GM06990 (cell line): Measurements from ENCODE around the gene RAB9A.
"Not testable (repeated sequence)": the region's sequence is repeated elsewhere in the genome, so short reads cannot be mapped to it uniquely, and the experiment has no call there.

ENCODE experiments used
- DNase-seq: peaks from one replicate; pipeline ENCODE4 v3.0.0-alpha.2; 2011; ENCODE audit not compliant: insufficient read length; ENCODE audit errors: extremely low read depth
- H3K27me3 ChIP-seq: replicated peaks from 2 replicates; pipeline ENCODE4 v1.6.0; 2011; ENCODE audit warnings: low read length; ENCODE audit not compliant: control insufficient read depth, insufficient read depth
- H3K36me3 ChIP-seq: 2 replicates; pipeline ENCODE4 v1.5.1; 2011; ENCODE audit warnings: low read length; ENCODE audit not compliant: control insufficient read depth, insufficient read depth
- H3K4me3 ChIP-seq: replicated peaks from 2 replicates; pipeline ENCODE4 v1.5.1; 2011; ENCODE audit warnings: low read depth, mild to moderate bottlenecking, control low read depth, low read length
- CTCF ChIP-seq: IDR thresholded peaks from 2 replicates; pipeline ENCODE4 v1.5.1; 2011; ENCODE audit warnings: low read length, control low read depth, mild to moderate bottlenecking, inconsistent platforms; ENCODE audit not compliant: insufficient read depth, poor library complexity, severe bottlenecking

RAB9A gene

GRCh38 chrX:13717700-13718472 is 29.0 kb downstream of the RAB9A start:
- no peak for DNase-seq
- peaks cover 7% of the 10 kb centered on the region for H3K36me3 ChIP-seq
- no peak for TF ChIP-seq CTCF
- no peak overlapping the region for H3K4me3 ChIP-seq
- H3K27me3 ChIP-seq = no peaks in the 10 kb centered on the region

- DNase-seq = no peak
- Histone ChIP-seq H3K27me3 (no peaks in the 10 kb centered on the region), H3K4me3 (no peak overlapping the region), H3K36me3 (peaks cover 7% of the 10 kb centered on the region)
- TF ChIP-seq CTCF = no peak
Measured at GRCh38 chrX:13719192-13719856, 30.4 kb downstream of the RAB9A start.

- no peak for TF ChIP-seq CTCF
- H3K36me3 ChIP-seq = peaks cover 7% of the 10 kb centered on the region
- DNase-seq = no peak
- no peaks in the 10 kb centered on the region for H3K27me3 ChIP-seq
- H3K4me3 ChIP-seq = no peak overlapping the region
Measured at GRCh38 chrX:13721371-13721770, 32.4 kb downstream of the RAB9A start.

- TF ChIP-seq CTCF = no peak
- no peak for DNase-seq
- Histone ChIP-seq H3K4me3 (no peak overlapping the region), H3K27me3 (no peaks in the 10 kb centered on the region), H3K36me3 (peaks cover 7% of the 10 kb centered on the region)
Measured at GRCh38 chrX:13721819-13722519, 33.0 kb downstream of the RAB9A start.

- DNase-seq, H3K4me3 ChIP-seq, H3K27me3 ChIP-seq, H3K36me3 ChIP-seq: not testable (repeated sequence)
Measured at GRCh38 chrX:13724878-13725277, 36.0 kb downstream of the RAB9A start.

GRCh38 chrX:13726583-13726982 is 37.7 kb downstream of the RAB9A start:
- H3K27me3 ChIP-seq, DNase-seq, H3K4me3 ChIP-seq, H3K36me3 ChIP-seq: not testable (repeated sequence)

GRCh38 chrX:13730523-13730922 is 41.6 kb downstream of the RAB9A start:
- H3K27me3 ChIP-seq, H3K36me3 ChIP-seq, H3K4me3 ChIP-seq, DNase-seq: not testable (repeated sequence)
